GM18498 (cell line): Measurements from ENCODE around the gene SLC22A14.

Source experiments
- ATAC-seq: cut with Tn5 transposase; IDR thresholded peaks from one replicate; pipeline ENCODE4 v1.9.1; 2021; ENCODE audit warnings: mild to moderate bottlenecking, moderate library complexity; ENCODE audit not compliant: unreplicated experiment

SLC22A14 gene

DNA sequence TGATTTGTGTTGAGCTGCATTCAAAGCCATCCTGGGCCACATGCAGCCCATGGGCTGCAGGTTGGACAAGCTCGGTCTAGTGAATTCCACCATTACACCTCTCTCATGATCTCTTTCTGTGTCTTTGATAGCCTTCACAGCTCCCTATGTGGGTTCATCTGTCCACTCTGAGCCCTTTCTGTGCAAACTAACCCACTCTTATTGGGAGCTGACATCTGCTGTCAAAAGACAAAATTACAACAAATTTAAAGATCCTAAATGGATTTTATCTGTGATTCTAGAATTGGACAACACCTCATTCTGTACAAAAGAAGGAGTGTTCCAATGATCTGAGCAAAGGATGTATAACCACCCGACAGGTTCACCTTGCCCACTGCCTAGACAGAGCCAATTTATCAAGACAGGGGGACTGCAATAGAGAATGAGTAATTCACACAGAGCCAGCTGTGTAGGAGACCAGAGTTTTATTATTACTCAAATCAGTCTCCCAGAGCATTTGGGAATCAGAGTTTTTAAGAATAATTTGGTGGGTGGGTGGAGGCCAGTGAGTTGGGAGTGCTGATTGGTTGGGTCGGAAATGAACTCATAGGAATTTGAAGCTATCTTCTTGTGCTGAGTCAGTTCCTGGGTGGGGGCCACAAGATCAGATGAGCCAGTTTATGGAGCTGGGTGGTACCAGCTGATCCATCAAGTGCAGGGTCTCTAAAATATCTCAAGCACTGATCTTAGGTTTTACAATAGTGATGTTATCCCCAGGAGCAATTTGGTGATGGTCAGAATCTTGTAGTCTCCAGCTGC, 61.9 kb downstream of the SLC22A14 start:
- ATAC-seq: no peak

GRCh38 chr3:38345879-38346586, 63.9 kb downstream of the SLC22A14 start:
- ATAC-seq: peak; percentile 28

DNA sequence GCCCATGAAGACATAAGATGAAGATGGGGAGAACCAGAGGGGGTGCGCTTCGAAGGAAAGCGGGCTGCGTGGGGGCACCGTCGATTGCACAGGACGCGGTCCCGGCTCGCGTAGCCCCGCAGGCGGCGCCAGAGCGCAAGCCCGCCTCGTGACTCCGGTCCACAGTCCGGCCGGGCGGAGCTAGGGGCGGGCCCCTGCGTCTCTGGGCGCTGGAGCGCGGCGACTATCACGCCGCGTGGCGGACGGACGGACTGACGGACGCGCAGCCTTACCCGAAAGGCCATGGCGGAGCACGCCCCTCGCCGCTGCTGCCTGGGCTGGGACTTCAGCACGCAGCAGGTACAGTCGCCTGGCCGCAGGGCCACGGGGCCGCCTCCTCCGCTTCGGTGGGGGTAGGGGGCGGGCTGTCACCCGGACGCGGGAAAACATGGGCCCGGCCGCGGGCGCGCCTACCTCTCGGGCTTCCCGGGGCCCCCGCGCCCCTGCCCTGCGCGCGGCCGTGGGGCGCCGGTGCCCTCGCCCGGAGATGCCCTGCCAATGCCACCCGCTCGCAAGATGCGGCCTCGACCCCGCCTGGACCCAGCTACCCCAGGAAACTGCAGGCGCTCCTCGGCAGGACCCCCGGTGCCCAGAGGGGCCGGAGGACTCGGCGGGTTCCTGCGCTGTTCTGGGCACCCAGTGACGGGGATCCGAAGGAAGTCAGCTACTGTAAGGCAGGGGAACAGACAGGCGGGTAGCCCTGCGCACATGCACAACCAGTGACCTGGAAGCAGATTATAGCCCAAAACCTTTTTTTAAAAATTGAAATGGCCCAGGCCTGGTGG, 64.7 kb downstream of the SLC22A14 start, which contains the start of gene XYLB:
Gene XYLB, plus strand, starts transcription at position 199 of the 824 bp plus-strand sequence. Its CDS starts 84 bp downstream, at position 283.
- peak; percentile 99 for ATAC-seq

DNA sequence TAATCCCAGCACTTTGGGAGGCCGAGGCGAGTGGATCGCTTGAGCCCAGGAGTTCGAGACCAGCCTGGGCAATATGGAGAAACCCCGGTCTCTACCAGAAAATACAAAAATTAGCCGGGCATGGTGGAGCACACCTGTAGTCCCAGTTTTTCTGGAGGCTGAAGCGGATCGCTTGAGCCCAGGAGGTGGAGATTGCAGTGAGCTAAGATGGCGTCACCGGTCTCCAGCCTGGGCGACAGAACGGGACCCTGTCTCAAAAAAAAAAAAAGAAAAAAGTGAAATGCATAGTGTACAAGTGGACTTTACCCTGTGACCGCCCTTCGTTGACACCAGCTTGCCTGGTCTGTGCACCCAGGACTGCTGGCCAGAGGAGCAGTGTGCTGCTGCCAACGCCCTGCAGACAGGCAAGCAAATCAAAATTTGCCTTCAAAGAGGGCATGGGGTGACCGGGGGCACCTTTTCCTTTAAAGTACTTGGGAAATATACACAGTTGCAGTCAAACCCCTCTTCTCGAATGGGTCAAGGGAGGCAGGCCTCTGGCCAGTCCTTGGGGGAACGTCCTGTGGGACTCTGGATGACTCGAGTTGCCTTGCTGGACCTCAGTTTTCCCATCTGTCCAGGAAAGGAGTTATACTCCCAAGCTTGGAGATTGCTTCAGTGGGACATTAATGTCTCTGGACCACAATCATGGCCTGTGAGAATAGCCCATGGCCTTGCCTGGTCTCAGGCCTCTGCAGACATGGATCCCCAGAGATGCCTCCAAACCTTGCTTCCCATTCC, 65.5 kb downstream of the SLC22A14 start:
- ATAC-seq: no peak

- no peak for ATAC-seq
Measured at GRCh38 chr3:38348903-38349302, 66.8 kb downstream of the SLC22A14 start.

- ATAC-seq: no peak
Measured at GRCh38 chr3:38349684-38350359, 67.7 kb downstream of the SLC22A14 start.

- ATAC-seq: no peak
Measured at GRCh38 chr3:38353151-38353550, 71.1 kb downstream of the SLC22A14 start.

- no peak for ATAC-seq
Measured at GRCh38 chr3:38354588-38355330, 72.7 kb downstream of the SLC22A14 start.

- ATAC-seq: no peak
Measured at GRCh38 chr3:38359038-38359437, 76.9 kb downstream of the SLC22A14 start.

- no peak for ATAC-seq
Measured at GRCh38 chr3:38360345-38360744, 78.3 kb downstream of the SLC22A14 start.

- no peak for ATAC-seq
Measured at GRCh38 chr3:38361496-38361895, 79.4 kb downstream of the SLC22A14 start.

DNA sequence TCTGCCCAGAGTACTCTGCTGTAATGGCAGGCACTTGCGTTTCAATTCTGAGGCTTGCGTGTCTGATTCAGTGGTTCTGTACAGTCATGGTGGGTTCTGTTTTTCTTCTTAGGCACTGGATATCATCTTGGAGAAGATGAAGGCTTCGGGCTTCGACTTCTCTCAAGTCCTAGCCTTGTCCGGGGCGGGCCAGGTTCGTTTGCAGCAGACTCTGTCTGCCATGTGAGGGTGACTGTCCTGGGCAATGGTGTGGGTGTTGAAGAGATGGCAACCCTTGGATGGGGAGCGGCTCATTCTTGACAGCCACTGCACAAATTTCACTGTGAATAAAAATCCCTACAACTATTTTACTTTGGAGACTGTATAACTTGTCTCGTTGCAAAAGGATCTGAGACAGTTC, 80.7 kb downstream of the SLC22A14 start:
- no peak for ATAC-seq

DNA sequence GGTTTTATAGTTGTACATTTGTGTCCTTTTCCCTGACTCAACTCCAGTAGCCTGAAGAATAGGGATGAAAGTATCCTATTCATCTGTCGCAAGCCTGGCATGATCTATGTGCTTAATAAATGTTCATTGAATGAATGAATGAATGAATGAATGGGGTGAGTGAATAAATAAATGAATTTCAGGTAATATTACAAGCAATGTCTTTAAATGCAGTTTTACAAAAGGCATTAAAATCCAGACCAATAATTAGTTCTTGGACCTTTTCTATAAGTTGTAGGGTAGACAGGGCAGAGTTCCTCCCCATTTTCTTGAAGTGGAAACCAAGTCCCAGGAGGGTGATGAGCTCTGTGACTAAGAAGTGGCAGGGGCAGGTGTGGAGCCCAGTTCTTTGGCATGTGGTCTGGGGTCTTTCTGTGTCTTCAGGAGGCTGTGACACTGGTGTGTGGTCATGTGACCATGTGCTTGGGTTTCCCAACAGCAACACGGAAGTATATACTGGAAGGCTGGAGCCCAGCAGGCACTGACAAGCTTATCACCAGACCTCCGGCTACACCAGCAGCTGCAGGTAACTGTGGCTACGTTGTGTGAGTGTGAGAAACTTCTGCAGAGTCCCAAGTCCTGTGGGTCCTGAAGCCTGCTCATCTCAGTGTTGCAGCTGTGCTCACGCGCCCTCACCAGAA, 82.8 kb downstream of the SLC22A14 start:
- ATAC-seq: no peak

- no peak for ATAC-seq
Measured at GRCh38 chr3:38365469-38366062, 83.5 kb downstream of the SLC22A14 start.

DNA sequence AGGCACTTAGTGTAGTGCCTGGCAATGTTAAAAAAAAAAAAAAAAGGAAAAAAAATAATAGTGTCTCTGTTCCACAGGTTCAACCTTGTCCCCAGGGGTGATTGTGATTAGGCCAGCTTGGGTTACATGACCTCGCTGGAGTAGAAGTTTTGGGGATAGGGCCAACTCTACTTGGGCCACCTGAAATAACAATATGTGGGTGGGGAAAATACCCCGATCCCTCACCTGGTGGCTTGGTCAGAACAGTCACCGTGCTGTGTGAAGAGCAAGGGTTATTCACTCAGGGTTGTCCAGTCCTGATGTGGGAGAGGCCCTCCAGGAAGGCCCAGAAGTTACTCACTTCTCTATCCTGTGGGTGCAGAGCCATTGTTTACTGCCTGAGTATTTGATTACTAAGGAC, 84.0 kb downstream of the SLC22A14 start:
- ATAC-seq: no peak

- ATAC-seq: no peak
Measured at GRCh38 chr3:38367779-38368178, 85.7 kb downstream of the SLC22A14 start.
